Measurements from ENCODE around the gene PDHX. TPM values are rescaled to one million over a fixed set of nuclear protein-coding genes. Genes with fewer than 3 reads are reported as not detected.

The PDHX gene
- total RNA-seq, 1 donor from 2014 or later, result 31.8 TPM

DNA sequence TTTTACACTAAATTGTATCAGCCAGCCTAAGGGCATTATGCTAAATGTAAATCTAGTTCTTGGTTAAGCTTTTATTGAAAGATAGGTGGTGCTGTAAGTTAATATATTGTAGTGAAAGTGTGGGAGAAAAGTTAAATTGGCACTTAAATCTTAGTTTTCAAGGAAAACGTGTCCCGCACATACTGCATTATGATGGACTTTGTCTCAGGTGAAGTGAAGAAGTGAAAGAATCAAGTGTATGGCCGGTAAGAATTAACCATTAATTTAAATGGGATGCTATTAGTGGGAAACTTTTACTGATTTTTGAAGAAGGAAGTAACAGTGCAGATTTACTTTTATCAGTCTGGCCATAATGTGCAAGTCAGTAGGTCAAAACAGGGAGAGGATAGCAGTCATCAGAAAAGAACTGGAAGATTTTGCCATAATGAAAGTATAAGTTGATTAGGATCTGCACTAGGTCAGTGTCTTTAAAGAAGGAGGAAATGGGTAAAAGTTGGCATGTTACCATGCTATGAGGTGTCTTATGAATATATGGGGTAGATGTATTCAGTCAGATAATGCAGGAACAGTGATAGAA, 81.6 kb downstream of the PDHX start:
- H3K9me3 Mint-ChIP-seq (ENCODE audit: unreplicated experiment), result no peaks in the 10 kb centered on the region
- no peaks in the 10 kb centered on the region for H3K36me3 Mint-ChIP-seq (ENCODE audit: low read depth, unreplicated experiment)
- TF ChIP-seq CTCF (IDR thresholded peaks at IDR 0.05; ENCODE audit: unreplicated experiment), result peak; percentile 41
- DNase-seq (ENCODE audit: low spot score), result no peak
- no peak overlapping the region for H3K4me3 Mint-ChIP-seq (ENCODE audit: unreplicated experiment)
- peaks cover 2% of the 10 kb centered on the region for H3K4me1 Mint-ChIP-seq (ENCODE audit: unreplicated experiment)
- H3K27me3 Mint-ChIP-seq (ENCODE audit: unreplicated experiment), result no peaks in the 10 kb centered on the region
- no peak overlapping the region for H3K27ac Mint-ChIP-seq (ENCODE audit: unreplicated experiment)

DNA sequence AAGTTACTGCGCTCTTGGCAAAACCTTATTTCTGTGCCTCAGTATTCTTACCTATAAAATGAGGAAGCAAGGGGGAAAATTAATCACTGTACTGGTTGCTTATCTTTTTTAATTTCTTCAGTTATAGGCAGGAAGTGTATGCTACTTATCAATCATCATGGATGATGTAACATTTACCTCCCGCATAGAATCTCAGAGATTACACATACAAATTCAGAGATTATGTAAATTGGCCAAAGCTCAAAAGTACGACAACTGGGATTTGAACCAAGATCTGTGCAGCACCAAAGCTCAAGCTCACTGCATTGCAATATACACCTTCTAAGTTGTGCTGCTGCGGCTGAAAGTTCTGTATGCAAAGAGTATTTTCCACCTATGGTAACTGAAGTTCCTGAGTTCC, 83.0 kb downstream of the PDHX start:
- H3K36me3 Mint-ChIP-seq (ENCODE audit: low read depth, unreplicated experiment), result no peaks in the 10 kb centered on the region
- TF ChIP-seq CTCF (IDR thresholded peaks at IDR 0.05; ENCODE audit: unreplicated experiment), result no peak
- H3K27me3 Mint-ChIP-seq (ENCODE audit: unreplicated experiment), result no peaks in the 10 kb centered on the region
- no peak for DNase-seq (ENCODE audit: low spot score)
- H3K4me1 Mint-ChIP-seq (ENCODE audit: unreplicated experiment), result peaks cover 2% of the 10 kb centered on the region
- H3K9me3 Mint-ChIP-seq (ENCODE audit: unreplicated experiment), result no peaks in the 10 kb centered on the region
- no peak overlapping the region for H3K4me3 Mint-ChIP-seq (ENCODE audit: unreplicated experiment)
- H3K27ac Mint-ChIP-seq (ENCODE audit: unreplicated experiment), result no peak overlapping the region

DNA sequence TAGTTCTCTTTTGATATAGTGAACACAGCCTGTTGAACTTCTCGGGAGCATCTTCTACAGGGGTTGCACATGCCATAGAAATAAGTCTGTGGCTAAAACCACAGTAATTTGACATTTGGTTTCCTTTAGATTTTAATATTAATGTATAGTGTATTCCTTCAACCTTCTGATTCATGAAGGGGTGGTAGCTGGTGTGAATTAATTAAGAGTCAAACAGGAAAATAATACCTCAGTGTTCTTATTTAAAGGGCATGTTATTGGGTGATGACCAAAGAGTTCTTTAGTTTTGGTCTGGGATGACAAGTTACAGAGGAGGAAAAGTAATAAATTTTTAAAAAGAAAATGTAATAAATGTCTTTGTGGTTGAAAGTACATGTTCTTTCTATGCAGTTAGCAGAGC, 86.8 kb downstream of the PDHX start:
- no peak for DNase-seq (ENCODE audit: low spot score)
- Mint-ChIP-seq H3K4me3 (ENCODE audit: unreplicated experiment) (no peak overlapping the region), H3K27me3 (ENCODE audit: unreplicated experiment) (no peaks in the 10 kb centered on the region), H3K36me3 (ENCODE audit: low read depth, unreplicated experiment) (no peaks in the 10 kb centered on the region), H3K27ac (ENCODE audit: unreplicated experiment) (no peak overlapping the region), H3K4me1 (ENCODE audit: unreplicated experiment) (peaks cover 1% of the 10 kb centered on the region), H3K9me3 (ENCODE audit: unreplicated experiment) (no peaks in the 10 kb centered on the region)
- TF ChIP-seq CTCF (IDR thresholded peaks at IDR 0.05; ENCODE audit: unreplicated experiment), result no peak

DNA sequence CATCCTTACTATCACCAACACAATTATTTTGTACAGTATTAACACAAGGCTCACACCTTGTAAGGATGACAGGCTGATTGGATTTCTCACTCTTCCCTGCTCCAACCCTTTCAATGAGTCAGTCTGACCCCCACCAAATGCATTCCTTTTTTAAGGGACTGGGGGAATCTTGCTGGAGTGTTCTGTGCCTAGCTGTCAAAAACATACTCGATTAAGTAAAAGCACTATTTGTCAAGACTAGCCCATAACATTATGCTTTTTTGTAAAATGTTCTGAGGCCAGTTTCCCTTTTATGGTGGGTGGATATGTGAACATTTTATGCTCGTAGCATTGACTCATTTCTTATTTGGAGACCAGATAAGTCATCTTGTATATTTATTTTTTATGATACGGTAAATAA, 87.2 kb downstream of the PDHX start:
- DNase-seq (ENCODE audit: low spot score), result no peak
- no peak overlapping the region for H3K27ac Mint-ChIP-seq (ENCODE audit: unreplicated experiment)
- no peaks in the 10 kb centered on the region for H3K27me3 Mint-ChIP-seq (ENCODE audit: unreplicated experiment)
- no peak for TF ChIP-seq CTCF (IDR thresholded peaks at IDR 0.05; ENCODE audit: unreplicated experiment)
- H3K36me3 Mint-ChIP-seq (ENCODE audit: low read depth, unreplicated experiment), result no peaks in the 10 kb centered on the region
- no peak overlapping the region for H3K4me3 Mint-ChIP-seq (ENCODE audit: unreplicated experiment)
- no peaks in the 10 kb centered on the region for H3K9me3 Mint-ChIP-seq (ENCODE audit: unreplicated experiment)
- H3K4me1 Mint-ChIP-seq (ENCODE audit: unreplicated experiment), result no peaks in the 10 kb centered on the region

- H3K4me1 Mint-ChIP-seq (ENCODE audit: unreplicated experiment), result no peaks in the 10 kb centered on the region
- no peaks in the 10 kb centered on the region for H3K27me3 Mint-ChIP-seq (ENCODE audit: unreplicated experiment)
- DNase-seq (ENCODE audit: low spot score), result no peak
- no peak overlapping the region for H3K27ac Mint-ChIP-seq (ENCODE audit: unreplicated experiment)
- no peaks in the 10 kb centered on the region for H3K9me3 Mint-ChIP-seq (ENCODE audit: unreplicated experiment)
- no peaks in the 10 kb centered on the region for H3K36me3 Mint-ChIP-seq (ENCODE audit: low read depth, unreplicated experiment)
- TF ChIP-seq CTCF (IDR thresholded peaks at IDR 0.05; ENCODE audit: unreplicated experiment), result no peak
- no peak overlapping the region for H3K4me3 Mint-ChIP-seq (ENCODE audit: unreplicated experiment)
Observed at GRCh38 chr11:35005141-35005780, 88.8 kb downstream of the PDHX start.
